Stomach (tissue), 4 donors: ENCODE results near the gene ZNF175.

Experiments
- CTCF ChIP-seq, 7 experiments: fragments of 450-650 bp in 4 of 7; fragments of 200-600 bp in 3 of 7; sonication (generic) in 3 of 7; IDR thresholded peaks; one replicate each; pipeline ENCODE4 v1.5.1; 2016 to 2019; ENCODE audit warnings: antibody characterized with exemption in 7 of 7, control low read depth in 2 of 7, mild to moderate bottlenecking in 1 of 7
- EP300 ChIP-seq: sonication (generic); formaldehyde crosslinking; IDR thresholded peaks from one replicate; pipeline ENCODE4 v1.6.1; 2017; ENCODE audit warnings: antibody characterized with exemption
- POLR2A ChIP-seq, 4 donors: fragments of 450-650 bp; IDR thresholded peaks; one replicate each; pipeline ENCODE4 v1.6.1; 2016; ENCODE audit warnings: antibody characterized with exemption in 4 of 4, control low read depth in 2 of 4, mild to moderate bottlenecking in 1 of 4, moderate library complexity in 1 of 4

GRCh38 chr19:51552996-51553725 is 17.9 kb upstream of the ZNF175 start:
- TF ChIP-seq CTCF (IDR thresholded peaks at IDR 0.05): no peak
- TF ChIP-seq POLR2A (IDR thresholded peaks at IDR 0.05): no peak
- TF ChIP-seq EP300: no peak
